DND-41 (cell line): Measurements from ENCODE around the gene TECPR2.
"Not testable (repeated sequence)": the region's sequence is repeated elsewhere in the genome, so short reads cannot be mapped to it uniquely, and the experiment has no call there.

Experiments
- ATAC-seq: fragments of 200-7000 bp; cut with Tn5 transposase; 3 replicates; pipeline ENCODE4 v1.9.1; 2021; ENCODE audit warnings: low read depth; ENCODE audit not compliant: insufficient read depth
- DNase-seq: peaks from one replicate; pipeline ENCODE4 v3.0.0-alpha.2; 2020
- H2AFZ ChIP-seq: 2 replicates; pipeline ENCODE4 v1.6.0; 2012; ENCODE audit warnings: low read depth, low read length
- H3K27ac ChIP-seq: 2 replicates; pipeline ENCODE4 v1.5.1; 2012; ENCODE audit warnings: low read length, inconsistent platforms
- H3K27me3 ChIP-seq: fragments of 200-600 bp; sonication (generic); 2 replicates; pipeline ENCODE4 v1.6.0; 2012; ENCODE audit warnings: low read length, mild to moderate bottlenecking, inconsistent platforms; ENCODE audit not compliant: insufficient read depth, poor library complexity
- H3K36me3 ChIP-seq: 2 replicates; pipeline ENCODE4 v1.5.1; 2012; ENCODE audit warnings: low read length, inconsistent platforms; ENCODE audit not compliant: insufficient read depth
- H3K4me1 ChIP-seq: 2 replicates; pipeline ENCODE4 v1.5.1; 2012; ENCODE audit warnings: mild to moderate bottlenecking, low read length; ENCODE audit not compliant: insufficient read depth
- H3K4me2 ChIP-seq: 2 replicates; pipeline ENCODE4 v1.6.0; 2012; ENCODE audit warnings: mild to moderate bottlenecking, moderate library complexity, low read length, inconsistent platforms; ENCODE audit not compliant: insufficient read depth
- H3K4me3 ChIP-seq, 2 experiments: fragments of 200-600 bp in 1 of 2; shearing (Covaris generic) in 1 of 2; 2 replicates each; pipeline ENCODE4 v1.5.1; 2012 to 2016; ENCODE audit warnings: inconsistent platforms in 2 of 2, low read length in 2 of 2, mild to moderate bottlenecking in 2 of 2, low read depth in 1 of 2, moderate library complexity in 1 of 2
- H3K79me2 ChIP-seq: 2 replicates; pipeline ENCODE4 v1.6.0; 2012; ENCODE audit warnings: low read length, inconsistent platforms; ENCODE audit not compliant: insufficient read depth
- H3K9ac ChIP-seq: 2 replicates; pipeline ENCODE4 v1.6.0; 2012; ENCODE audit warnings: low read depth, mild to moderate bottlenecking, inconsistent platforms, low read length, moderate library complexity
- H3K9me3 ChIP-seq: 2 replicates; pipeline ENCODE4 v1.5.1; 2012; ENCODE audit warnings: low read length, moderate library complexity, mild to moderate bottlenecking, inconsistent platforms; ENCODE audit not compliant: insufficient read depth, severe bottlenecking
- H4K20me1 ChIP-seq: 2 replicates; pipeline ENCODE4 v1.6.0; 2012; ENCODE audit warnings: low read length; ENCODE audit not compliant: insufficient read depth
- CTCF ChIP-seq: IDR thresholded peaks from 2 replicates; pipeline ENCODE4 v1.5.1; 2012; ENCODE audit warnings: borderline replicate concordance, low read length, moderate library complexity, mild to moderate bottlenecking; ENCODE audit not compliant: poor library complexity, severe bottlenecking; ENCODE audit errors: extremely low read depth
- EZH2 ChIP-seq: IDR thresholded peaks from 3 replicates; pipeline ENCODE4 v1.6.1; 2012; ENCODE audit warnings: borderline replicate concordance, low read depth, mild to moderate bottlenecking, moderate library complexity, low read length, inconsistent platforms; ENCODE audit not compliant: severe bottlenecking

The TECPR2 gene

GRCh38 chr14:102345232-102345631 is 17.5 kb upstream of the TECPR2 start:
- H2AFZ ChIP-seq, result no peak overlapping the region

GRCh38 chr14:102346645-102347044 is 16.1 kb upstream of the TECPR2 start:
- DNase-seq (no peak), ATAC-seq (no peak)
- H3K4me2 ChIP-seq, result no peak overlapping the region
- no peaks in the 10 kb centered on the region for H3K27me3 ChIP-seq
- H3K27ac ChIP-seq, result no peak overlapping the region
- peaks cover 71% of the 10 kb centered on the region for H3K36me3 ChIP-seq
- no peaks in the 10 kb centered on the region for H3K79me2 ChIP-seq
- no peaks in the 10 kb centered on the region for H4K20me1 ChIP-seq
- H2AFZ ChIP-seq, result no peak overlapping the region
- no peaks in the 10 kb centered on the region for H3K9me3 ChIP-seq
- H3K4me1 ChIP-seq, result no peaks in the 10 kb centered on the region
- H3K4me3 ChIP-seq, result no peak overlapping the region
- TF ChIP-seq EZH2 (no peak), CTCF (no peak)
- no peak overlapping the region for H3K9ac ChIP-seq

More at GRCh38 chr14:102345232-102345631, 17.5 kb upstream of the TECPR2 start:
- Histone ChIP-seq H4K20me1 (no peaks in the 10 kb centered on the region), H3K9ac (no peak overlapping the region), H3K4me3 (no peak overlapping the region), H3K27me3 (no peaks in the 10 kb centered on the region), H3K4me2 (no peak overlapping the region), H3K36me3 (peaks cover 77% of the 10 kb centered on the region), H3K4me1 (no peaks in the 10 kb centered on the region), H3K79me2 (no peaks in the 10 kb centered on the region), H3K9me3 (no peaks in the 10 kb centered on the region), H3K27ac (no peak overlapping the region)
- no peak for DNase-seq
- TF ChIP-seq EZH2 (no peak), CTCF (no peak)
- ATAC-seq, result no peak

- ATAC-seq (no peak), DNase-seq (no peak)
- TF ChIP-seq EZH2, result no peak
- TF ChIP-seq CTCF, result no peak
- no peaks in the 10 kb centered on the region for H4K20me1 ChIP-seq
- H3K36me3 ChIP-seq, result peaks cover 63% of the 10 kb centered on the region
- H3K79me2 ChIP-seq, result no peaks in the 10 kb centered on the region
- no peaks in the 10 kb centered on the region for H3K27me3 ChIP-seq
- no peaks in the 10 kb centered on the region for H3K4me1 ChIP-seq
- no peak overlapping the region for H2AFZ ChIP-seq
- no peaks in the 10 kb centered on the region for H3K9me3 ChIP-seq
- no peak overlapping the region for H3K4me2 ChIP-seq
- no peak overlapping the region for H3K9ac ChIP-seq
- H3K4me3 ChIP-seq, result no peak overlapping the region
- H3K27ac ChIP-seq, result no peak overlapping the region
Observed at GRCh38 chr14:102348376-102348775, 14.4 kb upstream of the TECPR2 start.

- Histone ChIP-seq H3K36me3 (peaks cover 64% of the 10 kb centered on the region), H3K4me2 (no peak overlapping the region), H2AFZ (no peak overlapping the region), H4K20me1 (no peaks in the 10 kb centered on the region), H3K27ac (no peak overlapping the region), H3K9me3 (no peaks in the 10 kb centered on the region), H3K9ac (no peak overlapping the region), H3K27me3 (no peaks in the 10 kb centered on the region), H3K4me3 (no peak overlapping the region), H3K4me1 (no peaks in the 10 kb centered on the region), H3K79me2 (no peaks in the 10 kb centered on the region)
- DNase-seq (no peak), ATAC-seq (no peak)
- TF ChIP-seq CTCF (no peak), EZH2 (no peak)
Observed at GRCh38 chr14:102351023-102351422, 11.7 kb upstream of the TECPR2 start.

- not testable (repeated sequence) for H3K9ac ChIP-seq, H3K4me1 ChIP-seq, H3K79me2 ChIP-seq, H3K27me3 ChIP-seq, H3K4me2 ChIP-seq, ATAC-seq, H3K9me3 ChIP-seq, H3K4me3 ChIP-seq, H3K27ac ChIP-seq, DNase-seq, H4K20me1 ChIP-seq, H2AFZ ChIP-seq
- H3K36me3 ChIP-seq, result peaks cover 65% of the 10 kb centered on the region
Observed at GRCh38 chr14:102351593-102351992, 11.1 kb upstream of the TECPR2 start.
